Measurements from ENCODE around the gene SNX17. TPM values are rescaled to one million over a fixed set of nuclear protein-coding genes. Genes with fewer than 3 reads are reported as not detected.
A peak's percentile ranks its signal among the peaks of the same experiment; 100 is the strongest.
"Not testable (repeated sequence)": the region's sequence is repeated elsewhere in the genome, so short reads cannot be mapped to it uniquely, and the experiment has no call there.

The SNX17 gene
- total RNA-seq, 1 experiment from 2014 or later, result 108 TPM

- no peaks in the 10 kb centered on the region for H3K36me3 ChIP-seq (ENCODE audit: control insufficient read depth, insufficient read depth, low read length)
- H3K4me3 Mint-ChIP-seq (ENCODE audit: unreplicated experiment), result no peak overlapping the region
- H3K9me3 ChIP-seq, result no peaks in the 10 kb centered on the region
- no peaks in the 10 kb centered on the region for H3K27me3 Mint-ChIP-seq (ENCODE audit: insufficient read depth, unreplicated experiment)
- DNase-seq, result no peak
- ChIA-PET CTCF (no interaction called here), POLR2A (no interaction called here)
- peaks cover 54% of the 10 kb centered on the region for H3K36me3 Mint-ChIP-seq (ENCODE audit: insufficient read depth, unreplicated experiment)
- H3K9me3 Mint-ChIP-seq (ENCODE audit: unreplicated experiment), result no peaks in the 10 kb centered on the region
- BruUV-seq (replicated peaks), result no TSS peak
- H3K4me3 ChIP-seq (ENCODE audit: low read depth, low read length), result no peak overlapping the region
- intact Hi-C loops (cut with micrococcal nuclease; ENCODE audit: unreplicated experiment), result no loop called here
- no peaks in the 10 kb centered on the region for H3K4me1 ChIP-seq
- TF ChIP-seq CTCF (IDR thresholded peaks at IDR 0.05; ENCODE audit: insufficient read depth in 1 of 2, low read depth in 1 of 2, low read length in 1 of 2, severe bottlenecking in 1 of 2, unreplicated experiment in 1 of 2), result no peak
- no peak overlapping the region for H3K27ac Mint-ChIP-seq (ENCODE audit: unreplicated experiment)
- no peaks in the 10 kb centered on the region for H3K4me1 Mint-ChIP-seq (ENCODE audit: low read depth, unreplicated experiment)
- H3K27me3 ChIP-seq (replicated peaks; ENCODE audit: control insufficient read depth, insufficient read depth, low read length), result no peaks in the 10 kb centered on the region
Observed at GRCh38 chr2:27347641-27348040, 22.8 kb upstream of the SNX17 start.

- Mint-ChIP-seq H3K4me3 (ENCODE audit: unreplicated experiment) (no peak overlapping the region), H3K9me3 (ENCODE audit: unreplicated experiment) (no peaks in the 10 kb centered on the region), H3K4me1 (ENCODE audit: low read depth, unreplicated experiment) (peaks cover 8% of the 10 kb centered on the region), H3K27me3 (ENCODE audit: insufficient read depth, unreplicated experiment) (no peaks in the 10 kb centered on the region), H3K36me3 (ENCODE audit: insufficient read depth, unreplicated experiment) (peaks cover 35% of the 10 kb centered on the region), H3K27ac (ENCODE audit: unreplicated experiment) (no peak overlapping the region)
- intact Hi-C loops (cut with micrococcal nuclease; ENCODE audit: unreplicated experiment), result no loop called here
- DNase-seq, result no peak
- BruUV-seq (replicated peaks), result no TSS peak
- Histone ChIP-seq H3K27me3 (replicated peaks; ENCODE audit: control insufficient read depth, insufficient read depth, low read length) (no peaks in the 10 kb centered on the region), H3K4me1 (peaks cover 20% of the 10 kb centered on the region), H3K4me3 (ENCODE audit: low read depth, low read length) (no peak overlapping the region), H3K9me3 (no peaks in the 10 kb centered on the region), H3K36me3 (ENCODE audit: control insufficient read depth, insufficient read depth, low read length) (no peaks in the 10 kb centered on the region)
- POLR2A ChIA-PET, result no interaction called here
- CTCF ChIA-PET, result no interaction called here
- no peak for TF ChIP-seq CTCF (IDR thresholded peaks at IDR 0.05; ENCODE audit: insufficient read depth in 1 of 2, low read depth in 1 of 2, low read length in 1 of 2, severe bottlenecking in 1 of 2, unreplicated experiment in 1 of 2)
Observed at GRCh38 chr2:27350106-27350693, 20.2 kb upstream of the SNX17 start.

GRCh38 chr2:27351802-27352598 is 18.4 kb upstream of the SNX17 start:
- intact Hi-C loops (cut with micrococcal nuclease; ENCODE audit: unreplicated experiment), result no loop called here
- Mint-ChIP-seq H3K27ac (ENCODE audit: unreplicated experiment) (no peak overlapping the region), H3K27me3 (ENCODE audit: insufficient read depth, unreplicated experiment) (no peaks in the 10 kb centered on the region), H3K4me3 (ENCODE audit: unreplicated experiment) (no peak overlapping the region), H3K4me1 (ENCODE audit: low read depth, unreplicated experiment) (peaks cover 8% of the 10 kb centered on the region), H3K36me3 (ENCODE audit: insufficient read depth, unreplicated experiment) (peaks cover 32% of the 10 kb centered on the region), H3K9me3 (ENCODE audit: unreplicated experiment) (no peaks in the 10 kb centered on the region)
- Histone ChIP-seq H3K9me3 (no peaks in the 10 kb centered on the region), H3K4me1 (peaks cover 24% of the 10 kb centered on the region), H3K4me3 (ENCODE audit: low read depth, low read length) (no peak overlapping the region), H3K36me3 (ENCODE audit: control insufficient read depth, insufficient read depth, low read length) (no peaks in the 10 kb centered on the region), H3K27me3 (replicated peaks; ENCODE audit: control insufficient read depth, insufficient read depth, low read length) (no peaks in the 10 kb centered on the region)
- DNase-seq, result no peak
- no peak for TF ChIP-seq CTCF (IDR thresholded peaks at IDR 0.05; ENCODE audit: insufficient read depth in 1 of 2, low read depth in 1 of 2, low read length in 1 of 2, severe bottlenecking in 1 of 2, unreplicated experiment in 1 of 2)
- POLR2A ChIA-PET, result interaction anchor here (0.6 kb wide), 1 partner anchor 1446 kb away, joined by 4 read pairs; no protein-coding TSS in a partner anchor
- BruUV-seq (replicated peaks), result no TSS peak
- CTCF ChIA-PET, result interaction anchor here (0.6 to 0.8 kb wide), 2 partner anchors 17 to 75 kb away, joined by 3 to 6 read pairs; no protein-coding TSS in a partner anchor

GRCh38 chr2:27353386-27353761 is 17.0 kb upstream of the SNX17 start:
- DNase-seq; H3K9me3 ChIP-seq; H3K27me3 Mint-ChIP-seq (ENCODE audit: insufficient read depth, unreplicated experiment); H3K4me1 Mint-ChIP-seq (ENCODE audit: low read depth, unreplicated experiment); H3K27ac Mint-ChIP-seq (ENCODE audit: unreplicated experiment); H3K36me3 ChIP-seq (ENCODE audit: control insufficient read depth, insufficient read depth, low read length); BruUV-seq (replicated peaks); intact Hi-C loops (cut with micrococcal nuclease; ENCODE audit: unreplicated experiment); H3K4me3 ChIP-seq (ENCODE audit: low read depth, low read length); H3K9me3 Mint-ChIP-seq (ENCODE audit: unreplicated experiment); H3K27me3 ChIP-seq (replicated peaks; ENCODE audit: control insufficient read depth, insufficient read depth, low read length): not testable (repeated sequence)
- H3K36me3 Mint-ChIP-seq (ENCODE audit: insufficient read depth, unreplicated experiment), result peaks cover 29% of the 10 kb centered on the region
- ChIA-PET CTCF (interaction anchor here (0.6 to 1.5 kb wide), 4 partner anchors 10 to 88 kb away, joined by 3 to 6 read pairs (median 4); no protein-coding TSS in a partner anchor), POLR2A (interaction anchor here (0.6 to 1.0 kb wide), 3 partner anchors 10 to 37 kb away, joined by 3 read pairs; partner anchors contain the start of gene ZNF513)
- H3K4me3 Mint-ChIP-seq (ENCODE audit: unreplicated experiment), result peak overlapping the region; percentile 22
- peaks cover 24% of the 10 kb centered on the region for H3K4me1 ChIP-seq

Data from Caco-2 (cell line).